HepG2 (cell line): ENCODE results near the gene CDH23. TPM values are rescaled to one million over a fixed set of nuclear protein-coding genes. Genes with fewer than 3 reads are reported as not detected.

Experiments
- ATAC-seq: fragments of 200-7000 bp; cut with Tn5 transposase; 3 replicates; pipeline ENCODE4 v1.9.1; 2020; ENCODE audit warnings: mild to moderate bottlenecking, moderate library complexity
- BruUV-seq: library from RNA; stranded (reverse); fragments of 400-500 nt; replicated peaks from 2 replicates; lab custom pipeline; 2021; lab: Mats Ljungman, UMichigan
- CTCF ChIA-PET: fragments of 300-600 bp; formaldehyde crosslinking; extraction: SDS; loops from one replicate; lab custom pipeline; 2021; ENCODE audit warnings: low total read pairs, inconsistent platforms, low intra/inter-chr PET ratio; lab: Yijun Ruan, JAX
- POLR2A ChIA-PET: fragments of 350-600 bp; sonication (Branson Sonifier 250); formaldehyde crosslinking; loops from one replicate; lab custom pipeline; 2020; ENCODE audit warnings: antibody characterized with exemption, inconsistent platforms; lab: Yijun Ruan, JAX
- DNase-seq: peaks from one replicate; pipeline ENCODE4 v3.0.0-alpha.2; 2015; ENCODE audit warnings: low spot score
- FAIRE-seq: peaks from 3 replicates; lab custom pipeline; 2011; peaks lifted over from hg19 to GRCh38; lab: Jason Lieb, UNC
- H2AFZ ChIP-seq: one replicate; pipeline ENCODE4 v1.6.1; 2011; ENCODE audit warnings: low read length, inconsistent platforms
- H3K27ac ChIP-seq: fragments of 300-600 bp; 3 replicates; pipeline ENCODE4 v1.8.0; 2011; ENCODE audit warnings: mixed run types, mild to moderate bottlenecking, mixed read lengths, low read length, inconsistent platforms; ENCODE audit not compliant: insufficient read depth; ENCODE audit errors: extremely low read length
- H3K27me3 ChIP-seq, 2 experiments: fragments of 200-600 bp in 1 of 2; 2 replicates in 1 of 2; 3 replicates in 1 of 2; pipeline versions ENCODE4 v1.6.0 to v1.8.0; 2011; ENCODE audit warnings: low read length in 2 of 2, mild to moderate bottlenecking in 2 of 2, moderate library complexity in 2 of 2, inconsistent platforms in 1 of 2; ENCODE audit not compliant: insufficient read depth in 2 of 2, control insufficient read depth in 1 of 2
- H3K36me3 ChIP-seq, 2 experiments: fragments of 200-600 bp in 1 of 2; replicated peaks in 1 of 2; 2 replicates in 1 of 2; 3 replicates in 1 of 2; pipeline versions ENCODE4 v1.5.1 to v1.8.0; 2011; ENCODE audit warnings: low read length in 2 of 2, inconsistent platforms in 1 of 2; ENCODE audit not compliant: insufficient read depth in 2 of 2, control insufficient read depth in 1 of 2
- H3K4me1 ChIP-seq: 2 replicates; pipeline ENCODE4 v1.5.1; 2012; ENCODE audit warnings: low read length, inconsistent platforms; ENCODE audit not compliant: insufficient read depth
- H3K4me2 ChIP-seq: 2 replicates; pipeline ENCODE4 v1.6.0; 2011; ENCODE audit warnings: low read depth, low read length, inconsistent platforms
- H3K4me3 ChIP-seq, 3 experiments: fragments of 200-600 bp in 1 of 3; sonication (generic), shearing (Covaris generic) in 1 of 3; replicated peaks in 1 of 3; 2 replicates each; pipeline ENCODE4 v1.5.1; 2011 to 2016; ENCODE audit warnings: low read length in 3 of 3, inconsistent platforms in 2 of 3, low read depth in 2 of 3, mild to moderate bottlenecking in 2 of 3, control low read depth in 1 of 3, mixed read lengths in 1 of 3; ENCODE audit not compliant: insufficient read depth in 1 of 3
- H3K79me2 ChIP-seq: one replicate; pipeline ENCODE4 v1.6.1; 2011; ENCODE audit warnings: low read length, inconsistent platforms; ENCODE audit not compliant: insufficient read depth
- H3K9ac ChIP-seq: 2 replicates; pipeline ENCODE4 v1.6.0; 2011; ENCODE audit warnings: mild to moderate bottlenecking, low read depth, low read length, inconsistent platforms; ENCODE audit not compliant: insufficient read depth
- H3K9me3 ChIP-seq: 2 replicates; pipeline ENCODE4 v1.5.1; 2012; ENCODE audit warnings: mild to moderate bottlenecking, low read length
- H4K20me1 ChIP-seq: 2 replicates; pipeline ENCODE4 v1.6.0; 2011; ENCODE audit warnings: inconsistent platforms, mild to moderate bottlenecking, low read length, moderate library complexity; ENCODE audit not compliant: insufficient read depth
- BORCS8-MEF2B ChIP-seq: sonication (generic); formaldehyde crosslinking; IDR thresholded peaks from 2 replicates; pipeline ENCODE4 v1.8.0; 2022; ENCODE audit warnings: mild to moderate bottlenecking, missing genetic modification reagents
- ESRRA ChIP-seq: sonication (generic); formaldehyde crosslinking; IDR thresholded peaks from 2 replicates; pipeline ENCODE4 v1.5.1; 2020; ENCODE audit warnings: mild to moderate bottlenecking, low read depth, missing genetic modification reagents
- FLYWCH1 ChIP-seq: sonication (generic); formaldehyde crosslinking; IDR thresholded peaks from 2 replicates; pipeline ENCODE4 v1.8.1; 2023; ENCODE audit warnings: mild to moderate bottlenecking, missing genetic modification reagents
- FOXC1 ChIP-seq: sonication (generic); formaldehyde crosslinking; IDR thresholded peaks from 2 replicates; pipeline ENCODE4 v1.8.0; 2022; ENCODE audit warnings: mild to moderate bottlenecking, missing genetic modification reagents, borderline replicate concordance
- HIVEP1 ChIP-seq: sonication (generic); formaldehyde crosslinking; IDR thresholded peaks from 2 replicates; pipeline ENCODE4 v1.4.0; 2020; ENCODE audit warnings: mild to moderate bottlenecking, missing genetic modification reagents
- IKZF1 ChIP-seq: fragments of 450-650 bp; IDR thresholded peaks from 2 replicates; pipeline ENCODE4 v1.7.1; 2016
- KLF13 ChIP-seq: sonication (generic); formaldehyde crosslinking; IDR thresholded peaks from 2 replicates; pipeline ENCODE4 v1.4.0; 2020; ENCODE audit warnings: mild to moderate bottlenecking, missing genetic modification reagents
- POLR2AphosphoS2 ChIP-seq: IDR thresholded peaks from 2 replicates; pipeline ENCODE4 v1.6.1; 2011; ENCODE audit warnings: low read depth, low read length, improper control_type of control experiment
- U2AF1 ChIP-seq: fragments of 200-400 bp; formaldehyde crosslinking; optimal IDR thresholded peaks from 2 replicates; pipeline ENCODE3; 2017; ENCODE audit warnings: mild to moderate bottlenecking, low read depth, low read length
- ZMAT3 ChIP-seq: sonication (generic); formaldehyde crosslinking; conservative IDR thresholded peaks from 2 replicates; pipeline ENCODE4 v1.7.0; 2021; ENCODE audit warnings: missing genetic modification reagents
- ZNF34 ChIP-seq: sonication (generic); formaldehyde crosslinking; IDR thresholded peaks from 2 replicates; pipeline ENCODE4 v1.4.0; 2020; ENCODE audit warnings: mild to moderate bottlenecking, missing genetic modification reagents, borderline replicate concordance
- ZNF383 ChIP-seq: sonication (generic); formaldehyde crosslinking; IDR thresholded peaks from 2 replicates; pipeline ENCODE4 v1.4.0; 2020; ENCODE audit warnings: missing genetic modification reagents, mild to moderate bottlenecking, borderline replicate concordance
- ZNF674 ChIP-seq: sonication (generic); formaldehyde crosslinking; IDR thresholded peaks from 2 replicates; pipeline ENCODE4 v1.5.0; 2020; ENCODE audit warnings: low read depth, mild to moderate bottlenecking, missing genetic modification reagents
- WGBS: methylation state at CpG from one replicate; pipeline ENCODE4 v1.1.6; 2017; ENCODE audit warnings: low lambda C conversion rate; 5-methylcytosine and 5-hydroxymethylcytosine counted together
- in situ Hi-C: cut with HindIII; loops from 2 replicates; pipeline ENCODE4 v1.10.0; 2017; ENCODE audit warnings: low pct_unique_long_range_greater_than_20kb; ENCODE audit not compliant: extremely low pct_ligation_motif_present
- intact Hi-C: fragments of 100-400 bp; cut with micrococcal nuclease; formaldehyde crosslinking; loops from one replicate; pipeline ENCODE4 v1.10.0; 2022; ENCODE audit not compliant: unreplicated experiment
- polyA plus RNA-seq, 8 experiments: library from polyadenylated mRNA; depleted of rRNA in 3 of 8; stranded (reverse) in 7 of 8; unstranded in 1 of 8; fragments of >200 nt; fragmentation: Illumina TruSeq in 4 of 8; extraction: Trizol in 4 of 8; gene quantifications; 2 replicates each; pipeline versions ENCODE4 v1.2.1 to v1.2.3, GENCODE V29; 2011 to 2016; ENCODE audit warnings: low read depth in 4 of 8, missing spikeins in 1 of 8, mixed read lengths in 1 of 8; ENCODE audit not compliant: insufficient read depth in 1 of 8
- total RNA-seq, 5 experiments: library from RNA; depleted of rRNA; stranded (reverse); fragments of >200 nt; fragmentation: Illumina TruSeq; extraction: Trizol; gene quantifications; 2 replicates each; pipeline ENCODE4 v1.2.3, GENCODE V29; 2016; ENCODE audit warnings: low read depth in 1 of 5
- TF ChIP-seq, protein P1 (sequence below): sonication (generic); formaldehyde crosslinking; IDR thresholded peaks from 2 replicates; pipeline ENCODE4 v1.4.0; 2020; ENCODE audit warnings: missing genetic modification reagents
- TF ChIP-seq, protein P2 (sequence below): sonication (generic); formaldehyde crosslinking; IDR thresholded peaks from 2 replicates; pipeline ENCODE4 v1.5.0; 2020; ENCODE audit warnings: mild to moderate bottlenecking, missing genetic modification reagents
- TF ChIP-seq, protein P3 (sequence below): sonication (generic); formaldehyde crosslinking; IDR thresholded peaks from 2 replicates; pipeline ENCODE4 v1.8.0; 2022; ENCODE audit warnings: mild to moderate bottlenecking, missing genetic modification reagents, moderate library complexity
- TF ChIP-seq, protein P4 (sequence below): sonication (generic); formaldehyde crosslinking; IDR thresholded peaks from 2 replicates; pipeline ENCODE4 v1.4.0; 2020; ENCODE audit warnings: missing genetic modification reagents

The CDH23 gene
- total and polyA plus RNA-seq, 2 of the 13 experiments (the other 11 are each of a cell fraction or from before 2014, with no cell fraction given) = 0.13 TPM; not detected in 1

DNA sequence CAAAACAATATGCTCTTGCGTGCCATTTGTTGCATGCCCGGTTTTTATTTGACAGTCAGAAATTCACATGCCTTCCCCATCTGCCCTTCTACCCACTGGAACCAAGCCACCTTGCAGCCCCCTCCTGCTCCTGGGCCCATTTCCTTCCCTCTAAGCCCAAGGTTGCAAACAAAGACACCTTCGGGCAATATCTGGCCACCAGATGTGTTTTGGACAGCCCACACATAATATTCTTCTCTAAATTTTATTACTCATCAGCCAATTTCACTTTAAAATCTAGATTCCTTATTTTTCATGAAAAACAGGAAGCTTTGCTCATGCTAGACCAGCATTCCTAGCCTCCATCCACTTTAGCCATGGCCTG is 341.1 kb downstream of the CDH23 start (continued):
- TF ChIP-seq ZNF34 (no peak), ESRRA (no peak)

DNA sequence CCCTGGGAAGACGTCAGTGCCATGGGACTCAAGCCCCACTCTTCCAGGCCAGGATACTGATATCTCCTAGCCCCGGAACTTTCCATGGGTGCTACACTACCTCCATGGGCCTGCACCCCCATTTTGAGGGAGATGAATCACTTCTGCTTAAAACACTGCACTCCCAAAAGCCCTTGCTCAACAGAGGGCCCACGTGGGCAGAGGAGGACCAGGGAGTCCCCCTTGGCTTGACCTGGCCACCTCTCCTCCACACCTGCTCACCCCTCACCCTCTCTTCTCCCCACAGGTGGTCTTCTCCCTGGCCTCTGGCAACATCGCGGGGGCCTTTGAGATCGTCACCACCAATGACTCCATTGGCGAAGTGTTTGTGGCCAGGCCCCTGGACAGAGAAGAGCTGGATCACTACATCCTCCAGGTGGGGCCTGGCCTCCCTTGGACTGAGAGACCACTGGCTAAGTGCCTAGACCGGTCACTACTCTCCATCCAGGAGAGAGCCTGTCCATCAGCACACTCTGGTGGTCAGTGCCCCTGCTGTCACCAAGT is 342.7 kb downstream of the CDH23 start:
- intact Hi-C loops (no loop called here), in situ Hi-C loops (no loop called here)
- Histone ChIP-seq H3K9ac (no peak overlapping the region), H3K4me2 (no peak overlapping the region), H3K79me2 (no peaks in the 10 kb centered on the region), H3K27me3 (peaks cover 7 to 48% of the 10 kb centered on the region in 2 experiments; a peak in 4 of 5 replicates), H3K4me3 (no peak overlapping the region), H3K36me3 (no peaks in the 10 kb centered on the region), H3K27ac (no peak overlapping the region), H3K9me3 (no peaks in the 10 kb centered on the region), H2AFZ (no peak overlapping the region), H3K4me1 (0 out of 2 replicates have a peak, but pooled peaks cover 9% of the 10 kb centered on the region), H4K20me1 (no peaks in the 10 kb centered on the region)
- 55% methylated on average over 6 of the region's 8 CpGs for WGBS
- ChIA-PET CTCF (no interaction called here), POLR2A (no interaction called here)
- ATAC-seq (no peak), DNase-seq (no peak), FAIRE-seq (no peak)
- BruUV-seq = no TSS peak
- TF ChIP-seq ZNF383 (CRISPR knock-in tag) (no peak), POLR2AphosphoS2 (no peak), ZNF674 (CRISPR knock-in tag) (no peak), FOXC1 (CRISPR knock-in tag) (no peak), BORCS8-MEF2B (CRISPR knock-in tag) (no peak), KLF13 (CRISPR knock-in tag) (no peak), IKZF1 (no peak), ZMAT3 (CRISPR knock-in tag) (no peak), HIVEP1 (CRISPR knock-in tag) (no peak), FLYWCH1 (CRISPR knock-in tag) (no peak), U2AF1 (no peak)
- TF ChIP-seq, protein P1, sequence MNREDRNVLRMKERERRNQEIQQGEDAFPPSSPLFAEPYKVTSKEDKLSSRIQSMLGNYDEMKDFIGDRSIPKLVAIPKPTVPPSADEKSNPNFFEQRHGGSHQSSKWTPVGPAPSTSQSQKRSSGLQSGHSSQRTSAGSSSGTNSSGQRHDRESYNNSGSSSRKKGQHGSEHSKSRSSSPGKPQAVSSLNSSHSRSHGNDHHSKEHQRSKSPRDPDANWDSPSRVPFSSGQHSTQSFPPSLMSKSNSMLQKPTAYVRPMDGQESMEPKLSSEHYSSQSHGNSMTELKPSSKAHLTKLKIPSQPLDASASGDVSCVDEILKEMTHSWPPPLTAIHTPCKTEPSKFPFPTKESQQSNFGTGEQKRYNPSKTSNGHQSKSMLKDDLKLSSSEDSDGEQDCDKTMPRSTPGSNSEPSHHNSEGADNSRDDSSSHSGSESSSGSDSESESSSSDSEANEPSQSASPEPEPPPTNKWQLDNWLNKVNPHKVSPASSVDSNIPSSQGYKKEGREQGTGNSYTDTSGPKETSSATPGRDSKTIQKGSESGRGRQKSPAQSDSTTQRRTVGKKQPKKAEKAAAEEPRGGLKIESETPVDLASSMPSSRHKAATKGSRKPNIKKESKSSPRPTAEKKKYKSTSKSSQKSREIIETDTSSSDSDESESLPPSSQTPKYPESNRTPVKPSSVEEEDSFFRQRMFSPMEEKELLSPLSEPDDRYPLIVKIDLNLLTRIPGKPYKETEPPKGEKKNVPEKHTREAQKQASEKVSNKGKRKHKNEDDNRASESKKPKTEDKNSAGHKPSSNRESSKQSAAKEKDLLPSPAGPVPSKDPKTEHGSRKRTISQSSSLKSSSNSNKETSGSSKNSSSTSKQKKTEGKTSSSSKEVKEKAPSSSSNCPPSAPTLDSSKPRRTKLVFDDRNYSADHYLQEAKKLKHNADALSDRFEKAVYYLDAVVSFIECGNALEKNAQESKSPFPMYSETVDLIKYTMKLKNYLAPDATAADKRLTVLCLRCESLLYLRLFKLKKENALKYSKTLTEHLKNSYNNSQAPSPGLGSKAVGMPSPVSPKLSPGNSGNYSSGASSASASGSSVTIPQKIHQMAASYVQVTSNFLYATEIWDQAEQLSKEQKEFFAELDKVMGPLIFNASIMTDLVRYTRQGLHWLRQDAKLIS (CRISPR knock-in tag) = no peak
- TF ChIP-seq, protein P2, sequence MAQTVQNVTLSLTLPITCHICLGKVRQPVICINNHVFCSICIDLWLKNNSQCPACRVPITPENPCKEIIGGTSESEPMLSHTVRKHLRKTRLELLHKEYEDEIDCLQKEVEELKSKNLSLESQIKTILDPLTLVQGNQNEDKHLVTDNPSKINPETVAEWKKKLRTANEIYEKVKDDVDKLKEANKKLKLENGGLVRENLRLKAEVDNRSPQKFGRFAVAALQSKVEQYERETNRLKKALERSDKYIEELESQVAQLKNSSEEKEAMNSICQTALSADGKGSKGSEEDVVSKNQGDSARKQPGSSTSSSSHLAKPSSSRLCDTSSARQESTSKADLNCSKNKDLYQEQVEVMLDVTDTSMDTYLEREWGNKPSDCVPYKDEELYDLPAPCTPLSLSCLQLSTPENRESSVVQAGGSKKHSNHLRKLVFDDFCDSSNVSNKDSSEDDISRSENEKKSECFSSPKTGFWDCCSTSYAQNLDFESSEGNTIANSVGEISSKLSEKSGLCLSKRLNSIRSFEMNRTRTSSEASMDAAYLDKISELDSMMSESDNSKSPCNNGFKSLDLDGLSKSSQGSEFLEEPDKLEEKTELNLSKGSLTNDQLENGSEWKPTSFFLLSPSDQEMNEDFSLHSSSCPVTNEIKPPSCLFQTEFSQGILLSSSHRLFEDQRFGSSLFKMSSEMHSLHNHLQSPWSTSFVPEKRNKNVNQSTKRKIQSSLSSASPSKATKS (CRISPR knock-in tag) = no peak
- TF ChIP-seq, protein P3, sequence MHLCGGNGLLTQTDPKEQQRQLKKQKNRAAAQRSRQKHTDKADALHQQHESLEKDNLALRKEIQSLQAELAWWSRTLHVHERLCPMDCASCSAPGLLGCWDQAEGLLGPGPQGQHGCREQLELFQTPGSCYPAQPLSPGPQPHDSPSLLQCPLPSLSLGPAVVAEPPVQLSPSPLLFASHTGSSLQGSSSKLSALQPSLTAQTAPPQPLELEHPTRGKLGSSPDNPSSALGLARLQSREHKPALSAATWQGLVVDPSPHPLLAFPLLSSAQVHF = no peak
- TF ChIP-seq, protein P4, sequence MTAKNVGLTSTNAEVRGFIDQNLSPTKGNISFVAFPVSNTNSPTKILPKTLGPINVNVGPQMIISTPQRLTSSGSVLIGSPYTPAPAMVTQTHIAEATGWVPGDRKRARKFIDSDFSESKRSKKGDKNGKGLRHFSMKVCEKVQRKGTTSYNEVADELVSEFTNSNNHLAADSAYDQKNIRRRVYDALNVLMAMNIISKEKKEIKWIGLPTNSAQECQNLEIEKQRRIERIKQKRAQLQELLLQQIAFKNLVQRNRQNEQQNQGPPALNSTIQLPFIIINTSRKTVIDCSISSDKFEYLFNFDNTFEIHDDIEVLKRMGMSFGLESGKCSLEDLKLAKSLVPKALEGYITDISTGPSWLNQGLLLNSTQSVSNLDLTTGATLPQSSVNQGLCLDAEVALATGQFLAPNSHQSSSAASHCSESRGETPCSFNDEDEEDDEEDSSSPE (CRISPR knock-in tag) = no peak
